Measurements from ENCODE around the gene TBC1D9B.
"Not testable (repeated sequence)": the region's sequence is repeated elsewhere in the genome, so short reads cannot be mapped to it uniquely, and the experiment has no call there.

The TBC1D9B gene

DNA sequence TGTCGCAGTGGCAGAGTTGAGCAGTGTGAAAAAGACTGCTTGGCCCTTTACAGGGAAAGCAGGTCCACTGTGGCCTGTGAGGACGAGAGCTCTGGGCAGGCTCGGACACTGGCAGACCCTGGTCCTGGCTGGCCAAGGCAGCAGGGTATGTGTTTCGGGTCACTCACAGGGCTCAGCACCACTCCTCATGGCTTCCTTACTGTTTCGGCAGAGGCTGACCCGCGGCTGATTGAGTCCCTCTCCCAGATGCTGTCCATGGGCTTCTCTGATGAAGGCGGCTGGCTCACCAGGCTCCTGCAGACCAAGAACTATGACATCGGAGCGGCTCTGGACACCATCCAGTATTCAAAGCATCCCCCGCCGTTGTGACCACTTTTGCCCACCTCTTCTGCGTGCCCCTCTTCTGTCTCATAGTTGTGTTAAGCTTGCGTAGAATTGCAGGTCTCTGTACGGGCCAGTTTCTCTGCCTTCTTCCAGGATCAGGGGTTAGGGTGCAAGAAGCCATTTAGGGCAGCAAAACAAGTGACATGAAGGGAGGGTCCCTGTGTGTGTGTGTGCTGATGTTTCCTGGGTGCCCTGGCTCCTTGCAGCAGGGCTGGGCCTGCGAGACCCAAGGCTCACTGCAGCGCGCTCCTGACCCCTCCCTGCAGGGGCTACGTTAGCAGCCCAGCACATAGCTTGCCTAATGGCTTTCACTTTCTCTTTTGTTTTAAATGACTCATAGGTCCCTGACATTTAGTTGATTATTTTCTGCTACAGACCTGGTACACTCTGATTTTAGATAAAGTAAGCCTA, 71.3 kb downstream of the TBC1D9B start:
- DNase-seq: no peak

DNA sequence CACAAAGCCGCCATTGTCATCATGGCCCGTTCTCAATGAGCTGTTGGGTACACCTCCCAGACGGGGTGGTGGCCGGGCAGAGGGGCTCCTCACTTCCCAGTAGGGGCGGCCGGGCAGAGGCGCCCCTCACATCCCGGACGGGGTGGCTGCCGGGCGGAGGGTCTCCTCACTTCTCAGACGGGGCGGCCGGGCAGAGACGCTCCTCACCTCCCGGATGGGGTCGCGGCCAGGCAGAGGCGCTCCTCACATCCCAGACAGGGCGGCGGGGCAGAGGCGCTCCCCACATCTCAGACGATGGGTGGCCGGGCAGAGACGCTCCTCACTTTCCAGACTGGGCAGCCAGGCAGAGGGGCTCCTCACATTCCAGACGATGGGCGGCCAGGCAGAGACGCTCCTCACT, 72.8 kb downstream of the TBC1D9B start:
- DNase-seq: not testable (repeated sequence)

DNA sequence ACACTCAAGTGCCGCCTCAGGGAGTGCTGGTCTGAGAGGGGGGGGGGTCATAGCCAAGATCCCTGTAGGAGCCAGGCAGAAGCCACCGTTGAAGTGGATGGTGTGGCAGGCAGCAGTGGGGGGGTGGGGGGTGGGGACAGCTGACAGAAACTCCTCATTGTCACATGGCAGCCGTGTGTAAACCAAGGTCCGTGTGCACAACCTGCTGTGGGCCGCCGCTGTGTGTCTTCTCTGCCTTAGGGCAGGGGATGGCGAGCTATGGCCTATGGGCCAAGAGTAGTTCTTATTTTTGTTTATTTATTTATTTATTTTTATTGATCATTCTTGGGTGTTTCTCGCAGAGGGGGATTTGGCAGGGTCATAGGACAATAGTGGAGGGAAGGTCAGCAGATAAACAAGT, 73.6 kb downstream of the TBC1D9B start:
- no peak for DNase-seq

DNA sequence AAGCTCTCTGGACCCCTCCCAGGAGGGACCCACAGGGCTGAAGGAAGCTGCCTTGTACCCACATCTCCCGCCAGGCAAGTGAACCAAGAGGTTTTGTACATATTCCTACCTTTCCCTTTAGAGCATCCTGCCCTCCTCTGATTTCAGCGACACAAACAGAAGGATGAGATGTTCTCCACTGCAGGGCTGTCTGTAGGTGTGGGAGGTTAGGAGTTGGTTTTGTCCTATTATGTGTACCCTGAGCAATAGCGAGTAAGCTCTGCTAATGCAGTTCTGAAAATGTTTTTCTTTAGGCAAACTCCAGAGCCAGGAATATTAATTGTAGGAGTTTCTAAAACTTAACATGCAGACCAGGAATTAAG, 74.0 kb downstream of the TBC1D9B start:
- DNase-seq: no peak

DNA sequence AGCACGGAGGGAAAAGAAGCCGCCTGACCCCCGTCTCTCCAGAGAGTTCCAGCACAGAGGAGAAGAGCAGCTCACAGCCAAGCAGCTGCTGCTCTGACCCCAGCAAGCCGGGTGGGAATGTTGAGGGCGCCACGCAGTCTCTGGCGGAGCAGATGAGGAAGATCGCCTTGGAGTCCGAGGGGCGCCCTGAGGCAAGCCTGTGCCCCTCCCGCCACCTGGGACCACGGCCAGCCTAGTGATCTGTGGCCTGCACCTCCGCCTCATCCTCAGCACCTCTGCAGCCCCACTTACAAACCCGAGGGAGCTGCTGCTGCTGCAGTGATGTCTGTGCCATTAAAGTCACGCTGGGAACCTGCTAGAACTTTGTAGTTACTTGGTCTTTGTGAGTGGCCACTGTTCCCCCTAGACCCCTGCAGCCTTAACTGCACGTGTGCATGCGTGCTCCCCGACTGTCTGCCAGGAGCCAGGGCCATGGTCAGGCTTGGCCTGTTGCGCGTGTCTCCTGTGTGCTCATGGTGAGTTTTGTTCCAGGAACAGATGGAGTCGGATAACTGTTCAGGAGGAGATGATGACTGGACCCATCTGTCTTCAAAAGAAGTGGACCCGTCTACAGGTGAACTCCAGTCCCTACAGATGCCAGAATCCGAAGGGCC, 74.5 kb downstream of the TBC1D9B start:
- no peak for DNase-seq

DNA sequence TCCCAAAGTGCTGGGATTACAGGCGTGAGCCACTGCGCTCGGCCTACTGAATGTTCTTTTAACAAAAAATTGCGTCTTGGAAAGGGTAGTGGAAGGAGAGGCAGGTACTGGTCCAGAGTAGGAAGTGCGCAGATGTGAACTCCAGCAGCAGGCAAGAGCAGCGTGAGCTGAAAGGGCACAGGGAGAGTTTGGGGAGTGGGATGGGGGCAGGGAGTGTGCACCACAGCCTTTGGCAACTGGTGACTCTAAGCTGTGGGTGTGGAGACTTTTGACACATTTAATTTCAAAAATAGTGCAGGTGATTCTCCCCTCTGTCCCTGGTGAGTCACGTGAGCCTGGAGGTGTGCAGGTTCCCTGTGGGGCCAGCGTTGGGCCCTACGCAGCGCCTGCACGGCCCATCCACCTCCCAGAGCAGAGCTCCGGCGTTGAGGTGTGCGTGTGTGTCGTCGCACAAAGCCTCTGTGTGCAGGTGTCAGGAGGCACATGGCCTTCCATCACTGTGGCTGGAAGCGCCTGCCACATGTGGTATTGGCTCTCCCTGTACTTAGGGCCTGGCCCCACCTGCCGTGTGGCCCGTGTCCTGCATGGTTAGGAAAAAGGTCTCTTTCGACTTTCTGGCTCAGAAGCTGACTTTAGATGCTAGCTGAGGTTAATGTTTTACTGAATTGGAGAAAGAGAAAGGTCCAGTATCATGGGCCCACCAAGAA, 75.5 kb downstream of the TBC1D9B start:
- DNase-seq: no peak

DNA sequence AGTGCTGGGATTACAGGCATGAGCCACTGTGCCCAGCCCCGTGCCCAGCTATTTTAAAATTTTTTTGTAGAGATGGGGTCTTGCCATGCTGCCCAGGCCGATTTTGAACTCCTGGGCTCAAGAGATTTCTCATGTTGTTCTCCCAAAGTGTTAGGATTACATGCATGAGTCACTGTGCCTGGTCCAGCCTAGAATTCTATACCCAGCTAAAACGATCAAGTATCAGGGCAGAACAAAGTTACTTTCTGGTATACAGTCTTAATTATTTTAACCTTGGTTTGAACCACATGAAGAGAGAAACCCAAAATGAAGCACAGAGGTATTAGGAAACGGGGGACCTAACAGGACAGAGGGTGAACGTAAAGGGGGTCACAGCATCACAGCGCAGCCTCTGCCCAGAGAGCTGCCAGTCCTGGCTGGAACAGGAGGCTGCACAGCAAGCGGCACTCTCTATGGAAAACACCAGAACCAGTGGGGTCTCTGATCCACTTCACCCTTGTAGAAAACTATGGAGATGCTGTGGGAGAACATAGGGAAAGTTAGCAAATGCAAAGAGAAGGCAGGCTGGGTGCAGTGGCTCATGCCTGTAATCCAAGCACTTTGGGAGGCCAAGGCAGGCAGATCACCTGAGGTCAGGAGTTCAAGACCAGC, 76.8 kb downstream of the TBC1D9B start:
- DNase-seq: no peak

DNA sequence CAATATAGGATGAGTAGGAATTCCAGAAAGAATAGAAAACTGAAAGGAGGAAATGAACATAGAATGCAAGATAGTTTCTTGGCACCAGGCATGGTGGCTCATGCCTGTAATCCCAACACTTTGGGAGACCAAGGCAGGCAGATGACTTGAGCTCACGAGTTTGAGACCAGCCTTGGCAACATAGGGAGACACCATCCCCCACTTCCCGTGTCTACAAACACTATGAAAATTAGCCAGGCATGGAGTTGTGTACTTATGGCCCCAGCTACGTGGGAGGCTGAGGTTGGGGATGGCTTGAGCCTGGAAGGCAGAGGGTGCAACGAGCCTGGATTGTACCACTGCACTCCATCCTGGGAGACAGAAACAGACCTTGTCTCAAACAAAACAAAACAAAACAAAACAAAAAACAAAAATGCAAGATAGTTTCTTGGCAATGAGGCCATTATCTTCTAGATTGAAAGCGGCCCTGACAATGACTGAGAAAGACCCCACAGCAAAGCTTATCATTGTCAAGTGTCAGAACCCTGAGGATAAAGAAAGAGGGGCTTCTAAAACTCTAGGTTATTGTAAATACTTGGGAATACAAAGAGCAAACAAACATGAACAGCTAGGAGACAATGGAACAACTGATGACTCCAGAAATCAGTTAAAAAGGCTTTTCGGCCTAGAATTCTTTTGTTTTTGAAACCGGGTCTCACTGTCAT, 77.8 kb downstream of the TBC1D9B start:
- DNase-seq: no peak

DNA sequence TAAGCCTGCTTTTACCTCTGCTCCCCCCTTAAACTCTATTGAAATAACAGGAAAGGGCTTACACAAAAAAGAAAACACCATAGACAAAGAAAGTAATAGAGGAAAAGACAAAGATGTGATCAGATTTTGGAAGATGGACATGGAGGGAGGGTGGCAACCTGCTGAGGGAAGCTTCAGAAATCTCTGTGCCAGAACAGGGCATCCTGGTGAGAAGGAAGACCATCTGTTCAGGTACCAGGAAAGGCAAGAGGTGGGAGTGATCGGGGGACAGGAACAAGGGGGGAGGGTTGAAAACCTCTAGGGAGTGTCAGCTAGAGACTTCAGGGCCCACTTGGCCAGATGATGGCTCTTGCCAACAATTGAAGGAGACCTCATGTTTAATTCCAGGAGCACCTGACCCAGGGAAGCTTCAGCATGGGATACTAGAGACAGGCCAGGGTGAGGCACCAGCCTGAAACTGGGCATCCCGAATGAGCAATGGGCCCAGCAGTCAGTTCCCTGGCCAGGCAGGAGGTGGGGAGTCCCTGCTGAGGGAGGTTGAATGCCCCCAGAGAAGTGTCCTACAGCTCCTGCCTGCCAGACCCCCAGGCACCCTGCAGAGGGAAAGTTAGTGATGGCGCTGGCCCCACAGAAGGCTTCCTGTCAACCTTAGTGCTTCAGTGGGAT, 78.8 kb downstream of the TBC1D9B start:
- DNase-seq: no peak

DNA sequence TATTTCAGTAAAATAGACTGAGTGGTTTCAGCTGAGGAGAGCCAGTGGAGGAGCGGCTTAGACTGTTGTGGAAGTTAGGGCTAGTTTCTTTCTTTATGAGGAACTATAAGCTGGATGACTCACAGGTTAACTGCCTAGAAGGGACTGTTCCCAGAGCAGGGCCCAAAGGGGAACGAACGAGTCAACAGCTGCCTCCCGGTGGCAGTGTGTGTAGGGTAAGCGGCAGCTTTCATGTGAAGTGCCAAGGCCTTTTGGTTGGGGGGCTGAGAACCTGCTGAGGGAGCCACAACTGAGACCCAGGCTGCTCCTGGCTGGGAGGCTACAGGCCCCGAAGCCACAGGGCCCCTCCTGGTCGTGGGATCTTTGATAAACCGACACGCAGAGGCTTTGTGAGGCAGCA, 80.0 kb downstream of the TBC1D9B start:
- no peak for DNase-seq

DNA sequence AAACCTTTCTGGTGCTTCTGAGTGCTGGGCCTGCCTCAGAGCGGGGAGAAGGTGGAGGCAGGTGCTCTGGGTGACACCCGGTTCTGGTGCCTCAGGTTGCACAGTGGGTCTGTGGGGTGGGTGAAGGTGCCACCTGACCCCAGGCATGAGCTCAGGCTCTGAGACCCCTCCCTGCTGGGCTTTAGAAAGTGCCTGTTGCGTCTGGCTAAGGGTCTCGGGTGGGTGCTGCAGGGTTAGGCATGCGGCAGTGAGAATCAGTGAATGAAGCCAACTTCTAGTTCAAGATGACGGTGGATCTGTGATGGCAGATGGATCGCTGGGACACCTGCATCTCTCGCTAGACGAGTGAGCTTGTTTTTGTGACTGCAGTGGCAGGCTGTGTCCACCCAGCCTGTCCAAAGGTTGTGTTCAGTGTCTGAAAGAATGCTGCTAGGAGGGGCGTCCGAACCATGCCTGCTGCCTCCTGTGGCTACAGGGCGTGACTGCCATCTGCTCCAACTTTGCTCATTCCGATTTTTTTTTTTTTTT, 82.0 kb downstream of the TBC1D9B start:
- no peak for DNase-seq

DNA sequence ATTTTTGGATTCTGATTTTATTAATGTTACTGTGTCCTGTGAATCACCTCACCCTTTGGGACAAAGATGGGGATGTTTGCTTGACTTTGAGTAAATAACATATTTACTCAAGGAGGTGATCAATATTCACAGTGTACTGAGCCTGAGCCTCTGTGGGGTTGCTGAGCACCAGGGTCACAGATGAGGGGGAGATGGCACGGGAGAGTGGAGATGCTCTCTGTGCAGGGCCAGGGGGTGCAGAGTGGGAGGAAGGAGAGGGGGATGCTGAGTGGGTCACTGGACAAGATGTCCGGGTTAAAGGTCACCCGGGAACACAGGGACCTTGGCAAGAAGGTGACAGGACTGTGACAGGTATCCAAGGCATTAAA, 83.0 kb downstream of the TBC1D9B start:
- no peak for DNase-seq

DNA sequence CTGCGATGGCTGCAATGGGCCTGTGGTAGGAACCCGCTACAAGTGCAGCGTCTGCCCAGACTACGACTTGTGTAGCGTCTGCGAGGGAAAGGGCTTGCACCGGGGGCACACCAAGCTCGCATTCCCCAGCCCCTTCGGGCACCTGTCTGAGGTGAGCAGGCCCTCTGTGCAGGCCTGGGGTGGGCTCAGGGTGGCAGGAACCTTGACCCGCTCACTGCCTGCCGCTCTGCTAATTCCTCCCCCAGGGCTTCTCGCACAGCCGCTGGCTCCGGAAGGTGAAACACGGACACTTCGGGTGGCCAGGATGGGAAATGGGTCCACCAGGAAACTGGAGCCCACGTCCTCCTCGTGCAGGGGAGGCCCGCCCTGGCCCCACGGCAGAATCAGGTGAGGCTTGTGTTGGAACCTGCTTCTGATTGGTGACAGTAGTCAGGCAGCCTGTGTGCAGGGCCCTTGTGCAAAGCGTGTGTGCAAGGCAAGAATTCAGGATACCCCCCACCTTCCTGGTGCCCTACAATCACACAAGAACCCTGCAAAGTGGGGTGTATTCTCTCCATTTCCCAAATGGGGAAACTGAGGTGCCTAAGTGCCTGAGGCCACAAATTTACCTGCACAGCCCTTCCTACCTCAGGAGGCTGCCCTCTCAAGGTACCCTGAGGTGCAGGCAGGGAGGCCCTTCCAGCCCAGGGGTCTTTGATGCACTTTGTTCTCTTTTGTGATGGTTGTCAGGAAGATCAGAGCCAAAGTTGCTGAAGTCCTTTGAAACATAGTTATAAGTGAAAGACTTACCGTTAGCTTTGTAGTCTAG, 83.6 kb downstream of the TBC1D9B start:
- DNase-seq: no peak

DNA sequence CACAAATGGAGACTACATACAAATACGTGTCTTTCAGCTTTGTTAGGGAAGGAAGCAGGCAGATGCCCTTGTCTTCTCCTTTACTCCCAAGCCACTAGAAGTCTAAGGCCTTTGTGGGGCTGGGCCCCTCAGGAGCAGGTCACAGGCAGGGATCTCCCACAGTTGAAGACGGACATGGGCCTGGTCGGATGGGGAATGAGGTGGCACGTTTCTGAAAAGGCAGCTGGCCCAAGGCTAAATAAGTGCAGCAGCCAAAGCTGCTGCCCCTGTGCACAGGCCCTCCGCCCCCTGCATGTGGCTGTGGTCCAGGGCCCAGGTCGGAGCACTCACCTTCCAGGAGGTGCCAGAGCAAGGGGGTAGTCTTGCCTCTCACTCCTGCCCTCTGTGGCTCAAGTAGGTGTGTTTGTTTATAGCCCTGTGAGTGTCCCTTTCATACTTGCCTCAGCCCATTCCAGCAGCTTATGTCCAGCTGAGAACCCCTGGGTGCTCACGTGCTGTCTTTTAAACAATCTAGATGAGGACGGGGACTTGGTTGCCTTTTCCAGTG, 85.2 kb downstream of the TBC1D9B start:
- no peak for DNase-seq

DNA sequence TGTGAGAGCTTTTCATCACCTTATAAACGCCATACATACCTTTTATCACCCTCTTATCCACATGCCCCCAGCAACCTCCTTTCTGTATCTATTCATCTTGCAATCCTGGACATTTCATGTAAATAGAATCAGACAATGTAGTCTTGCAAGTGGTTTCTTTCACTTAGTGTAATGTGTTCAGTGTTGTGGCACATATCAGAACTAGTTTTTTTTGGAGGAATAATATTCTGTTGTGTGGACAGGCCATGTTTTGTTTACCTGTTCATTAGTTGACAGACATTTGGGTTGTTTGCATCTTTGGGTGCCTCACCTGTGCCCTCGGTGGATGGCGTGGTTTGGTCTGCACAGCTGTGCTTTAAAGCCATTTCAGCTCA, 85.7 kb downstream of the TBC1D9B start:
- no peak for DNase-seq

DNA sequence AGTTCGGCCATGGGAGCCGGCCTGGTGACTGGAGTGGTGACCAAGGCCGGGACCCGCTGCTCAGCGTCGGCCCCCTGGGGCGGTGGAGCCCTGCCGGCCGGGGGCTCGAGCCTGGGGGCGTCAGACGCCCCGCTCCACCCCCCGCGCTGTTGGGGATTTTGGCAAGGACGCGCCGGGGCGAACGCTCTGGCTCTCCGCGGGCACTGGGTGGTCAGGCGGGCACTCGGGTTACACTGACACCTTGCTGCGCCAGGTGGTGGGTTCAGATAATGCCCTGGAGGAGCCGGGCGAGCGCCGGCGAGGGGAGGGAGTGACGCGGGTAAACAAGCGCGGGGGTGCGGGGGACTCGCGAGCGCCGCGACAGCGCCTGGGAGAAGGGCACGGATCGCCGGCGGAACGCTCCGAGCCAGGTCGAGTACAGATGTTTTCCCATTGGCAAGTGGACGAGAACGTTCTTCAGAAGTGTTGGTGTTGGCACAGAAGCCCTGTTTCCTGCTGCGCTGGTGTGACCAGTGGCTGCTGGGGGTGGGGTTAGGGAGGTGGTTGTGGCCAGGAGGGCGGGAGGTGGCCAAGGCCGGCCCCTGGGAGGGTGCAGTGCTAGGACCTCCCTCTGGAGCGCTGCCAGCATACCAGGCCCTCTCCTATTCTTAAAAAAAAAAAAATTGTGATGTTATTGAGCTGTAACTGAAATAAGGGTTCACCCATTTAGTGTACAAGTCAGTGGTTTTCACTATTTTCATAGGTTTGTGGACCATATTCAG, 86.2 kb downstream of the TBC1D9B start:
- peak; percentile 94 for DNase-seq

DNA sequence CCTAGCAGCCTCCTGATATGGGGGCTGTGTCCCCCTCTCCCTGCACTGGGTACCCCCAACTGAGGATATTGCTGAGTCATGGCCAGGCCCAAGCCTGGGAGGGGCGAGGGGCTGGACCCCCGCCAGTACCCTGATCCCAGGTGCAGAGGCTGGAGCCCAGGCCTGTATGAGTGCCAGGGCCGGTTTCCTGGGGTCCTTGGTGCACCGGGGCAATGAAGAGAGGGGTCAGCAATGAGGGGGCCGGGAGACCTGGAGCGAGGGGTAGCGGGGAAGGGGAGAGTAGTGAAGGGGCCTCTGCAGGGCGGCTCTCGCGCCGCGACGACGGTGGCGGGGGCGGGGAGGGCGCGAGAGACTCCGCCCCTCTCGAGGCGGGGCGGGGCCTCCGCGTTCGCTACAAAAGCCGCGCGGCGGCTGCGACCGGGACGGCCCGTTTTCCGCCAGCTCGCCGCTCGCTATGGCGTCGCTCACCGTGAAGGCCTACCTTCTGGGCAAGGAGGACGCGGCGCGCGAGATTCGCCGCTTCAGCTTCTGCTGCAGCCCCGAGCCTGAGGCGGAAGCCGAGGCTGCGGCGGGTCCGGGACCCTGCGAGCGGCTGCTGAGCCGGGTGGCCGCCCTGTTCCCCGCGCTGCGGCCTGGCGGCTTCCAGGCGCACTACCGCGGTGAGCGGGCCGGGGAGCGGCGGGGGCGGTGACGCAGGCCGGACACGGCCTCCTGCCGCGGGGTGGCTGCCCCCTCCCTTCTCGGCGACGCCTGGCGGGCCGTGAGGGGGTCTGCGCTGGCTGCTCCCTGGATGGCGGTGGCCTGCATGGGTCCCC, 87.0 kb downstream of the TBC1D9B start, which contains the start of gene SQSTM1:
TSS of gene SQSTM1 (plus strand) at position 423 of the 815 bp plus-strand sequence. CDS start at position 455, 32 bp downstream.
- peak; percentile 87 for DNase-seq

DNA sequence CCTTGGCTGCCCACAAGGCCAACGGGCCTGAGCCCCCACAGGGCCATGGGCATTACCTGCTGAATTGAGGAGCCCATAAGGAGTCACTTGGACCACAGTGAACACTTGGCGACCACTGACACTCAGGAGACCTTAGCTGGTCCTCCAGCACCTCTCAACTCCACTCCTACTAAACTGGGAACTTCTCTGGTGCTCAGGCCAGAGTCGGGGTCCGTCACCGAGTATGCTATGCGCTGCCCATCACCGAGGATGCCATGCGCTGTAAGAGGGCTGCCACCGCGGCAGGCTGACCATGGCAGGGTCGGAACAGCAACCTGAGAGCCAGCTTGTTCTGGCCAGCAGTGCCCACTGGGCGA, 87.6 kb downstream of the TBC1D9B start:
- DNase-seq: no peak
